Fibroblast of lung (primary cell): Measurements from ENCODE around the gene SLIT3.

Source experiments
- EZH2 ChIP-seq: IDR thresholded peaks from 2 replicates; pipeline ENCODE4 v1.5.1; 2012; ENCODE audit warnings: low read length, control low read depth, mild to moderate bottlenecking; ENCODE audit errors: missing control alignments
- TF ChIP-seq, protein P1 (sequence below), 2 donors: IDR thresholded peaks in 1 of 2; conservative IDR thresholded peaks in 1 of 2; 1 replicate in 1 of 2; 2 replicates in 1 of 2; pipeline ENCODE4 v1.5.1; 2011 to 2012; ENCODE audit warnings: low read length in 2 of 2, control low read depth in 1 of 2, inconsistent platforms in 1 of 2, low read depth in 1 of 2, mild to moderate bottlenecking in 1 of 2

DNA sequence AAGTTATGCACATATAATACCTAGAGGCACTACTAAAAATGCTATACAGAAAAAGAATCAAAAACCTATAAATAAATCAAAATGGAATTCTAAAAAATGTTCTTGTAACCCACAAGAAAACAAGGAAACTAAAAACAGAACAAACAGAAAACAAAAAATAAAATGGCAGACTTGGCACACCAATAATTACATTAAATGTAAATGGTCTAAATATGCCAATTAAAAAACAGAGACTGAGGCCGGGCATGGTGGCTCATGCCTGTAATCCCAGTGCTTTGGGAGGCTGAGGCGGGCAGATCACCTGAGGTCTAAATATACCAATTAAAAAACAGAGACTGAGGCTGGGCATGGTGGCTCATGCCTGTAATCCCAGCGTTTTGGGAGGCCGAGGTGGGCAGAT is 142.2 kb downstream of the SLIT3 start:
- TF ChIP-seq, protein P1, sequence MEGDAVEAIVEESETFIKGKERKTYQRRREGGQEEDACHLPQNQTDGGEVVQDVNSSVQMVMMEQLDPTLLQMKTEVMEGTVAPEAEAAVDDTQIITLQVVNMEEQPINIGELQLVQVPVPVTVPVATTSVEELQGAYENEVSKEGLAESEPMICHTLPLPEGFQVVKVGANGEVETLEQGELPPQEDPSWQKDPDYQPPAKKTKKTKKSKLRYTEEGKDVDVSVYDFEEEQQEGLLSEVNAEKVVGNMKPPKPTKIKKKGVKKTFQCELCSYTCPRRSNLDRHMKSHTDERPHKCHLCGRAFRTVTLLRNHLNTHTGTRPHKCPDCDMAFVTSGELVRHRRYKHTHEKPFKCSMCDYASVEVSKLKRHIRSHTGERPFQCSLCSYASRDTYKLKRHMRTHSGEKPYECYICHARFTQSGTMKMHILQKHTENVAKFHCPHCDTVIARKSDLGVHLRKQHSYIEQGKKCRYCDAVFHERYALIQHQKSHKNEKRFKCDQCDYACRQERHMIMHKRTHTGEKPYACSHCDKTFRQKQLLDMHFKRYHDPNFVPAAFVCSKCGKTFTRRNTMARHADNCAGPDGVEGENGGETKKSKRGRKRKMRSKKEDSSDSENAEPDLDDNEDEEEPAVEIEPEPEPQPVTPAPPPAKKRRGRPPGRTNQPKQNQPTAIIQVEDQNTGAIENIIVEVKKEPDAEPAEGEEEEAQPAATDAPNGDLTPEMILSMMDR (conservative IDR thresholded peaks at IDR 0.05 in 1 of 2, IDR thresholded peaks at IDR 0.05 in 1 of 2; ENCODE audit: low read depth in 1 of 2, low read length in 2 of 2) = no peak
- no peak for TF ChIP-seq EZH2
